NCI-H526 (cell line): Measurements from ENCODE around the gene B3GNT8.
"Not testable (repeated sequence)": the region's sequence is repeated elsewhere in the genome, so short reads cannot be mapped to it uniquely, and the experiment has no call there.

Experiments used
- DNase-seq, 2 experiments: peaks; one replicate each; lab custom pipeline; 2025; lab: John Stamatoyannopoulos, UW

The B3GNT8 gene

DNA sequence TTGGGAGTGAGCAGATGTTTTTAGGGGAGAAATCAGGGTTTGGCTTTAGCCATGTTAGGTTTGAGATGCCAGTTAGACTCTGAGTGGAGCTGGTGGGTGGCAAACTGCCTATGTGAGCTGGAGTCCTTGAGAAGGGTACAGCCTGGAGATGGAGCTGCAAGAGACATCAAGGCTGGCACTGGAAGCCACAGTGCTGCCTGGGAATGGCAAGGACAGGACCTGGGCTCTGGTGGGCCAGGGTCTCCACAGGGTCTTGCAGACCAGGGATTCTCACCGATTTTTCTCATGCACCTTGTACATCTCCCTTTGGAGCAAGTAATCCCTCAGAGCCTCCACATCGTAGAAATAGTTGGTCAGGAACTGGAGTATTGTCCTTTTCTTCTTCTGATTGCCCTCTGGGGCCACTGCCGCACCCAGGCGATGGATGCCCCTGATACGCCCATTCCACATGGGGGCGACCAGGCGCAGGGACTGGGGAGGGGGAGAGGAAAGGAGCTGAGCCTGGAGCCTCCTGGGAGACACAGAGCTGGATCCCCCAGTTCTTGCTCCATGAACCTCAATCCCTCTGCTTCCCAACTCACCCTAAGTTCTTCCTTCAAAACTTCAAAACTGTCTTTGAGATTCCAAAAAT is 10.9 kb upstream of the B3GNT8 start:
- DNase-seq = no peak

- no peak for DNase-seq
These were observed 9.4 kb upstream of the B3GNT8 start for GRCh38 chr19:41436674-41436951.

DNA sequence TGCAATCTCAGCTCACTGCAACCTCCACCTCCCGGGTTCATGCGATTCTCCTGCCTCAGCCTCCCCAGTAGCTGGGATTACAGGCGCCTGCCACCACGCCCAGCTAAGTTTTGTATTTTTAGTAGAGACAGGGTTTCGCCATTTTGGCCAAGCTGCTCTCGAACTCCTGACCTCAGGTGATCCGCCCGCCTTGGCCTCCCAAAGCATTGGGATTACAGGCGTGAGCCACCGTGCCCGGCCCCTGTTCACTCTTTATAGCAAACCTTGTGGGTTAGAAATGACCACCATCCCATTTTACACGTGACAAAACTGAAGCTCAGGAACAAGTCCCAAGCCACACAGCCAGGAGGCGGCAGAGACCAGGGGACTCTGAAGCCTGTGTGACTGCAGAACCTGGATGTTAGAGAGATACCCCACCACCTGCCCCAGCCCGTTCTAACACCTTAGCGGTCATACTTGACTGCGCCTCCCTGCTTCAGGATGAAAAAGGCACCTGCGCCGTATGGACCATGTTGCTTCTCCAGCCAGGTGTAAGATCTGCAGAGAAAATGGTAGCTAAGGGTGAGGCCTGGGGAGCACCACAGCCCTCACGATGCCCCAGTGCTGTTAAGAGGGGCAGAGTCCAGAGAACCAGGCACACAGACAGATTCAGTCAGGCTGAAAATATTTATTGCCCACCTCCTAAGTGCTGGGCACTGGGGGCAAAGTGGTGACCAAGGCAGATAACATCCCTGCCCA is 8.9 kb upstream of the B3GNT8 start:
- no peak for DNase-seq

- not testable (repeated sequence) for DNase-seq
These were observed 8.2 kb upstream of the B3GNT8 start for GRCh38 chr19:41435376-41435775.

GRCh38 chr19:41434450-41434849 is 7.3 kb upstream of the B3GNT8 start:
- DNase-seq = no peak

DNA sequence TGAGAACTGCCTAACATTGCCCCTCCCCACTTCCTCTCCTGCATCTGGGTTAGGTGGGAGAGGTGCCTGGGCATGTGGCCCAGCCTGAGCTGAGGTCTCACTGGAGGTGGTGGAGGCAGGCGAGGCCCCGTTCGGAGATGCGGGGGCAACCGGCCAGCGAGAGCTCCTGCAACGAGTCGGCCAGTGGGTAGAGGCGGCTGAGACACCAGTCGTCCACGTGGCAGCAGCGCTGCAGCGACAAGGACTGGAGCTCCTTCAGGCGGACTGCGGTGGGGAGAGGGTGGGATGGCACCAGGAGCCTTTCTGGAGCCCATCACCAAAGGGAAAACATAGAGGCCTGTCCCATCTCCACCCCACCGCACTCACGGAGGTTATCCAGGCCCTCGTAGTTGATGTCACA is 6.0 kb upstream of the B3GNT8 start:
- DNase-seq = no peak

- no peak for DNase-seq
These were observed 4.5 kb upstream of the B3GNT8 start for GRCh38 chr19:41431426-41432386.

- no peak for DNase-seq
These were observed 3.7 kb upstream of the B3GNT8 start for GRCh38 chr19:41430922-41431321.

DNA sequence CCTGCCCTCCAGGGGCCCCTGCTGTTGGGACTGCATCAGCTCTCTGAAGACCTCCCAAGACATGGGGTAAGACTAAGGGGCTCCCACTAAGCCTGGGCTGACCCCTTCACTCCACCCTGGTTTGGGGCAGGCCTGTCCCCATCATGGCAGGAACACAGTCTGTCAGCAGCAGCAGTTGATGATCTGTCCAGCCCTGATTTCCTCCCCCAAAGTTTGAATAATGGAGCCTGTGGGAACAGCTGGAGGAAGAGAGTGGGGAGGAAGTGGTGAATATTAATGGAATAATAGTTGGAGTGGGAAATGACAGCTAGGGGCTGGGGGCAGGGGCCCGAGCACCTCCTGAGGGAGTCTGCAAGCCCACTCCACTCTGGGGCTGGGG is 1.3 kb upstream of the B3GNT8 start:
- DNase-seq = no peak

DNA sequence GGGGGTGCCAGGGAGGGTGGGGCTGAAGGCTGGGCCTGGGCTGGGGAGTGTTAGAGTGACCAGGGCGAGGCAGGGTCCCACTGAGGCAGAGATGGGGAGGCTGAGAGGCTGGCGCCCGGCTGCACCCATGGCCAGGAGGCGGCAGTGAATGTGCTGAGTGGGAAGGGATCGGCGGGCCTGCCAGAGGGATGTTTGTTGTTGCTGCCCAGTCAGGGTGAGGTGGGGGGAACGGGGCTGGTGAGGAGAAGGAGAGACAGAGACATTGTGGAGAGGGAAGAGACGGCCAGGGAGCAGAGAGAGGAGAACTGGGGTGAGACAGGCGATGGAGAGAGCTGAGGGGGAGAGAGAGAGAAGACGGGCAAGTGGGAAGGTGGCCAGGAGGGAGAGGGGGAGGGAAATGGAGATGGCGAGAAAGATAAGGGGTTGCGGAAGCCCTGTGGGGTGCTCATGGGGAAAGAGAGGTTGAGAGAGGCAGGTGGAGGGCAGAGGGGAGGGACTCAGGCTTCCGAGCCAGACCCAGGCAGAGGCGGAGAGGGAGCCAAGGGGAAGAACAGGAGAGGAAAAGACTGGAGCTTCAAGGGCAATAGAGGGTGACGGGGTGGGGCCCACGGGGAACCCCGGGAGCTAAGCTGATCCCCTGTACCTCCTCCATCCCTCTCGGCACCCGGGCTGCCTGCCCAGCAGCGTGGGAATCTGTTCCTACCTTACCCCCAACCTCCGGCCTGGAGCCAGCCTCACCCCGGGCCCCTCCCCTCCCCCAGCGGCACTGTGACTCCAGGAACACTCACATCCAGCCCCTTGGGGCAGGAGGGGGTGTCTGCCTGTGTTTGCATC is 690 bp upstream of the B3GNT8 start:
- peak in 1 of 2 experiments; percentile 49 for DNase-seq

GRCh38 chr19:41426116-41426841 is 895 bp downstream of the B3GNT8 start:
- DNase-seq = no peak

GRCh38 chr19:41425174-41426115 is 1.7 kb downstream of the B3GNT8 start:
- no peak for DNase-seq

GRCh38 chr19:41424335-41425173 is 2.6 kb downstream of the B3GNT8 start:
- DNase-seq = no peak

GRCh38 chr19:41422955-41423354 is 4.2 kb downstream of the B3GNT8 start:
- DNase-seq = no peak

GRCh38 chr19:41422456-41422855 is 4.7 kb downstream of the B3GNT8 start:
- no peak for DNase-seq

- DNase-seq = no peak
These were observed 5.2 kb downstream of the B3GNT8 start for GRCh38 chr19:41421973-41422372.

GRCh38 chr19:41421314-41421713 is 5.9 kb downstream of the B3GNT8 start:
- no peak for DNase-seq

GRCh38 chr19:41420101-41420880 is 6.9 kb downstream of the B3GNT8 start:
- no peak for DNase-seq
